CD4-positive, alpha-beta T cell treated with Interferon alpha-2 for 1 hour (primary cell): ENCODE data around the gene LIX1L.
"Not testable (repeated sequence)": the region's sequence is repeated elsewhere in the genome, so short reads cannot be mapped to it uniquely, and the experiment has no call there.

Source experiments
- DNase-seq, 2 donors: peaks; one replicate each; pipeline ENCODE4 v3.0.0-alpha.2; 2020 to 2022

Gene LIX1L

DNA sequence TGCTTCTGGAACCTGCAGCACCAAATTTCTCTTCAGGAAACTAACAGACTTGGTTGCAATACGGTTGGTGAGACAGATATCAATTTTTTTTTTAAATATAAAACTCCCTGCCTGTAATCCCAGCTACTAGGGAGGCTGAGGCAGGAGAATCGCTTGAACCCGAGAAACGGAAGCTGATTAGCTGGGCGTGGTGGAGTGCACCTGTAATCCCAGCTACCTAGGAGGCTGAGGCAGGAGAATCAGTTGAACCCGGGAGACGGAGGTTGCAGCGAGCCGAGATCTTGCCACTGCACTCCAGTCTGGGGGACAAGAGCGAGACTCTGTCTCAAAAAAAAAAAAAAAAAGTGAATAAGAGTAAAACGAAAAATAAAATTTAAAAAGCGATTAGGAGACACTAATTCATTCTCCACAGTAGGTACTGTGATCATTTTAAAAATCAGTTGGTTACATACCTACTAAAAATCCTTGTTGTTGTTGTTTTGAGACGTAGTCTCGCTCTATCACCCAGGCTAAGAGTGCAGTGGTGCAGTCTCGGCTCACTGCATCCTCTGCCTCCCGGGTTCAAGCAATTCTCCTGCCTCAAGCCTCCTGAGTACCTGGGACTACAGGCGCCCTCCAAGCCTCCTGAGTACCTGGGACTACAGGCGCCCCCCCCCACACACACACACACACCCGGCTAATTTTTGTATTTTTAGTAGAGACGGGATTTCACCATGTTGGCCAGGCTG lies 29.7 kb downstream of the LIX1L start:
- DNase-seq = no peak

DNA sequence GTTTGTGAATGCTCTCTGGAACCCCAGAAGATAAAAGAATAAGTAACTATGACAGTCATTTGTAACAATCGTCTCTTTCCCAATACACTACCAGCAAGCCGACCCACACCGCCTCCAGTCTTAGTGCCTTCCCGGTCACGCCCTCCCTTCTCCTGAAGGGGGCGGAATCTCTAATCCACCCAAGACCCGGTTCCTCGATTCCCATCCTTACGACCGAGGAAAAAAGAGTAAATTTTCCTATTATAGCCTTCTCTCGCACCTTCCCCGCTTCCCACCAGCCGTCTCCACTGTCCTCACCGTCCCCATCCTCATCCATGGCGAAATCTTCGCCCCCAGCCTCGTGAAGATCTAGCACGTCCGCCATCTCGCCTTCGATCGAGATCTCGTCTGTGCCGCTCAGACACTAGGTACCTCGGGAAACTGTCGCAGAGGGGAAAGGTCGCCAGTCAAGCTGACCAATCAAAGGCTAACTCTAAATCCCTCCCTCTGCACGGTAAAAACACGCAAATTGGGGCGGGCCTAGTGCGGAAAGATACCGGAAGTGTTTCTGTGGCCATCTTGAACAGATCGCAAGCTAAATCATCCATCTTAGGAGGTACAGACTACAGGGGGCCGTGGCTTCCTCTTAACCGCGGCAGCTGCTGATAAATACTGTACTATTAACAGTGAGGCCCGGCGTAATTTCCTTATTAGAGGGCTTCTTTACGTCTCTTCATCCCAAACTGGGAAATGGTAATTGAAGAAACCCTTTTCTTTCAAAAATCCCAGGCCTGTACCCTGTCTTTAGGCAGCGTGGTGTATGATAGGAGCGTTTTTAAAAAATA lies 30.5 kb downstream of the LIX1L start, which contains the start of gene RBM8A:
Gene RBM8A, minus strand, starts transcription at position 422 of the 824 bp plus-strand sequence. Its CDS starts 58 bp downstream, at position 364.
- DNase-seq = peak; percentile 97 to 98

GRCh38 chr1:145926686-145927062 lies 31.1 kb downstream of the LIX1L start:
- no peak for DNase-seq

- DNase-seq = no peak
Measured at GRCh38 chr1:145922266-145922665, 35.6 kb downstream of the LIX1L start.

GRCh38 chr1:145920297-145920696 lies 37.5 kb downstream of the LIX1L start:
- not testable (repeated sequence) for DNase-seq

DNA sequence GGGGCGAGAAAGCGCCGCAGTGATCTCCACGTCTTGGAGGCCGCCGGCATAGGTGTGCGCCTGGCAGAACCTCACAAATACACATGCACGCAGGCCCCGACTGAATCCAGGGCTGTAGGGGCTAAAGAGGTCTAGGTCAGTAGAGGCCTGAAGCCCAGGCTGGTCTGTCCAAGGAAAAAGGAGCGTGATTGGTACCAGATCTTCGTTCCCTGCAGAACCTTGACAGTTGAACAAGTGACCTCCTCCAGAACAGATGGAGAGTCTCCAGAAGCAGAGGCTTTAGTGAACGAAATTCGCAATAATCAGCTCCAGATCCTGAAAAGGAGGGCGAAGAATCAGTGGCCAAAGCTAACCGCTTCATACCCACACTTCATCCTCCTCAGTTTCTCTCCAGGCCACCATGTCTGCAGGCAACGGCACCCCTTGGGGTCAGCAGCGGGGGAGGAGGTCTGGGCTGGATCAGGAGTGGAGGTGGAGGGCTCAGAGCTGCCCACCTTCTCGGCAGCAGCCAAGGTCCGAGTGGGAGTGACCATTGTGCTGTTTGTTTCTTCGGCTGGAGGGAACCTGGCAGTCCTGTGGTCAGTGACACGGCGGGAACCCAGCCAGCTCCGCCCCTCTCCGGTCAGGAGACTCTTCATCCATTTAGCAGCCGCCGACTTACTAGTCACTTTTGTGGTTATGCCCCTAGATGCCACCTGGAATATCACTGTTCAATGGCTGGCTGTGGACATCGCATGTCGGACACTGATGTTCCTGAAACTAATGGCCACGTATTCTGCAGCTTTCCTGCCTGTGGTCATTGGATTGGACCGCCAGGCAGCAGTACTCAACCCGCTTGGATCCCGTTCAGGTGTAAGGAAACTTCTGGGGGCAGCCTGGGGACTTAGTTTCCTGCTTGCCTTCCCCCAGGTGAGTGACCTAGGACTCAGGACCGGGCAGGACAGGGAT lies 38.6 kb downstream of the LIX1L start:
- peak in 1 of 2 donors; percentile 20 for DNase-seq

- peak; percentile 93 to 95 for DNase-seq
Measured at GRCh38 chr1:145918144-145918991, 39.4 kb downstream of the LIX1L start, which contains the start of gene PEX11B. Gene PEX11B (minus strand): TSS chr1:145918717. CDS start chr1:145918688, 29 bp downstream.

DNA sequence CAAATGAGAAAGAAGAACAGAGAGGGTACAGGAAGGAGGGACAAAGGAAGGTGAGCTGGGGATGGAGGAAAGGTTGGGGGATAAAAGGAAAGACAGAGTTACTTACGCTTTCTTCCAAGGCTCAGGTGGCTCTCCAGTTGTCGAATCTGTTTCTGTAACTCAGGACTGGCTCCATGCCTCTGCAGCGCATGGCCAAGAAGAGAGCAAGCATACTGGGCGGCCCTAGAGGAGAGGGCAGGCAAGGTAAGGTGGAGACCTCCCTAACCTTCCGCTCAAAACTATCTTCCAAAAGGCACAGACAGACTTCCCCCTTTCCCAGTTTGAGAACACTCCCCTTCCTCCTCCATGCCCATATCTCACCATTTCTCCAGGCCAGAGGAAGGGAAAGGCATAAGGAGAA lies 40.2 kb downstream of the LIX1L start:
- no peak for DNase-seq

GRCh38 chr1:145916745-145917144 lies 41.1 kb downstream of the LIX1L start:
- no peak for DNase-seq

DNA sequence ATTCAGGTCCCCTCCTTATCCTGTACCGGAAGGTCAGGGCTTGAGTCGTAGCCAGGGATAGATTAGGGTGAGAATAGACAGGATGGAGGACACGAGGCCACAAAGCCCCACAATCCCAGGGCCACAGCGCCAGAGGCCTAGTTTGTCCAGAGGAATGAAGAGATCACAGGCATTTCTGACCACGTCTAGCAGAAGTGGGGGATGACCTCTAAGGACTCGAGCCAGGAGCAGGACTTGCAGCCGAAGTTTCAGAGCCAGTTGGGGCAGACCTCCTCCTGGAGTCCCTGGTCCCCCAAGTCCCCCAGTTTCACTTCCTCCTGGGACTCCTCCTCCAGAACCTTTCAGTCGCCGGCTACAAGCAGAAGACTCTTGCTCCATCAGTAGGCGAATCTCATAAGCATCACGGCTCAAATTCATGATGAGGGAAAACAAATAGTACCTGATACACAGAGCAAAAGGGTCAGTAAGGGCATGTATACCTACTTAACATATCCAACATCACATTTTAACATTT lies 45.6 kb downstream of the LIX1L start:
- no peak for DNase-seq

GRCh38 chr1:145908653-145909052 lies 49.2 kb downstream of the LIX1L start:
- DNase-seq = no peak

DNA sequence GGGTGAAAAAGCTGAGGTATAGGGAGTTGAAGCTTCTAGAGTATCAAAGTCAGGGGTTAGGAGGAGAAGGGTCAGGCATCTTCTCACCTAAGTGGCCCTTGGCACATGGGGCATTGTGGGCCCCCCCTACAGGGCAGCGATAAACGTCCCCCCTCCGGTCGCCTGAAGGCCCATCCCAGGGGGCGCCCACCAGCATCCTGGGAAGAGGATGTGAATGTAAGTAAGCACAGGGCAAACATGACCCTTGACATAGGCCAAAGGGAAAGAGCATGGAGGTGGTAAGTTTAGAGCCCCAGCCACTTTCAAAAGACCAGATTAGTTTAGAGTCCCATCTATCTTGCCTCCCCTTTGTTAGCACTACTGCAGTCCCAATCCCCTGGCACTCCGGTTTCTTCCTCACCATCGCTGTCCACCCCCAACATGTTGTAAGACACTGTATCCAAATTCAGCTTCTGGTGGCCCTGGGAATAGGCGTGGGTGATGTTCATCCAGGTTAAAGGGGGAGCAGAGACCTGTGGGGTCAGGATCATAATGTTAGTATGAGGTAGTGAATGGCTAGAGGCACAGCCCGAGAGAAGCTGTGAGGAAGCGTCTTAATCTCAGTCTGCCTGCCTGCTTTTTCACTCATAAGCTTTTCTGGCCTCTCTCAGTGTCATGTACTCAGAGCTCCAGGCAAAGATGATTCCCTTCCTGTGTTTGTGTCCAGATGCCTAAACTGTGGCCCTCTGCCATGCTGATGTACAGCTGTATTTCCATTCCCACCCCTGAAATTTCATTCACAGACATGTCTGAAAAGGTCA lies 50.7 kb downstream of the LIX1L start:
- DNase-seq = no peak

DNA sequence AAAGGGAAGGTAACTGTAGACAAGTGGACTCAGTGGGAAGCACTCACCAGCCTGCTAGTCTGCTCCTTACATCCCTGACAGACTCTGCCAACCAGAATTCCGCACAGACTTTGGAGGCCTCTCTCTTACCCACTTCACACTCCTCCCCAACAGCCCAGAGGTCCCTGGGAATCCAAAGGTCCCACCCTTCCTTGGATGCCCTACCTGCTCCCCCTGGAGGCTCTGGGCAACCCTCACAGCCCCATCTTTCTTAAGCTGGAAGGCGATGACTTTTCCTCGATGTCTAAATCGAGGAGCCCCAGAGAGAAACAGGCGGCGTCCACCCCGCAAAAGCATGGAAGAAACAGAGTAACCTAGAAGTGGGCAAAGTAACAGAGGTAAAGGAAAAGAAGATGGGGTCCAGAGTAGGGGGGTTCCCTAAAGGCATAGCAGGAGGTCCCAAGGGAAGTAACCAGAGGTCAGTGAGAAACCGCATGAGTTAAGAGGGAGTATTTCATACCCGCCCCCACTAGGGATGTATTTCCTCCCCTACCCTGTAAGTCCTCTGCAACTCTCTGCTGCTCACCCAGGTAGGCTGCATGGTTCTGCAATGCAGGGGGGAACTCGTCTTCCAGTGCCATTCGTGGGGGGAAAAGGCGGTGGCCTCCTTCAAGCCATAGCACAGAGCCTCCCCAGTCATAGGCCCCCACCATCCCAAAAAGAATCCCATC lies 56.4 kb downstream of the LIX1L start:
- DNase-seq = no peak

DNA sequence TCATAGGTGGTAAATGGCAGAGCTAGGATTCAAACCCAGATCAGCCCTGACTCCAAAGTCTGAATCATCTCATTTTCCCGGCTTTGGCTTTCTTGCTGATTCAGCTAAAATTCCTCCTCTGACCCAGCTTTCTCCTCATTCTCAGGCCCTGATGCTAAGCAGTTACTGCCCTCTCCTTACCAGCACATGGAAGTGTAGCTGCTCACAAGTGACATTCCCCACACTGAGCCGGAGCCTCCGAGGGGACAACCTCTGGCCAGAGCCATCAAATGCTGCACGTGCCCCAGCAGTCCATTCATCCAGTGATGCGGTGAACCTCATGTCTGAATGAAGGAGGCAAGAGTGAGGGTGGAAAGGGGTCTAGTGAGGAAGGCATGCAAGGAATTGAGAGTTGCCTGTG lies 59.1 kb downstream of the LIX1L start:
- DNase-seq = no peak

- no peak for DNase-seq
Measured at GRCh38 chr1:145897969-145898368, 59.8 kb downstream of the LIX1L start.

- no peak for DNase-seq
Measured at GRCh38 chr1:145895471-145895870, 62.3 kb downstream of the LIX1L start.

- no peak for DNase-seq
Measured at GRCh38 chr1:145893306-145894055, 64.3 kb downstream of the LIX1L start.

GRCh38 chr1:145892486-145893087 lies 65.2 kb downstream of the LIX1L start:
- no peak for DNase-seq
